CD4-positive, alpha-beta T cell treated with Interferon alpha-2 for 1 hour (primary cell): Measurements from ENCODE around the gene LLCFC1.

Experiments
- DNase-seq, 2 donors: peaks; one replicate each; pipeline ENCODE4 v3.0.0-alpha.2; 2020 to 2022

The LLCFC1 gene

DNA sequence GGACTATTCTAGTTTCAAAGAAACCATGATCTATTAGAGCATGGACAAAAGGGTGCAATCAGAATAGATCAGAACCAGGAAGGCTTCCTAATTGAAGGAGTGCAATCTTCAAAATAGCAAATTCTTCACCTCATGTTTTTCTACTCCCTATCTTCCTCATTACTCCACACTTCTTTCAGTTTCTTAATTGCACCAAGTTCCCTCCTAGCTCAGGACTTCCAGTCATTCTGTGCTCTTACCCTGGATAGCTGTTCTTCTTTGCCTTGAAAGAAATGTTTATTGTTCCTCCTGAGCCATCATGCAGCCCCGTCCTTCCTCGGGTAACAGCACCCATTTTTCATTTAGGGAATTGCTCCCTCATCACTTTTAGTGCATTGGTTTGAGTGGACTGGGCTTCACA, 28.8 kb upstream of the LLCFC1 start:
- DNase-seq = no peak

DNA sequence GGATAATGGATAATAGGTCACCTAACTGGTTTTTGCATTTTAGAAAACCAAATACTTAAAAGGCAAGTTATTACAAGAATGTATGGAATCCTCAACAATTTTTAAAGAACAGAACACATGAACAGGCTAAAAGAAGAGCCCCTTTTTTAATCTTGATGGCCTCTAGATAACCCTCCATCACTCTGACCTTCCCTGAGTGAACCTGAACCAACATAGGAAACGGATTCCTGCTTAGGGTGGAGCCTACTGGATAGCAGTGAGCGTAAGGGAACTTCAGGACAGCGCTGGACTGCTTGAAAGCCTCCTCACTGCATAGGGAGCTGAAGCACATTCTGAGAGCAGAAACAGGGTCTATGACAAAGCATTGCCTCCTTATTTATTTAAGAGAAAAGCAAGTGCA, 26.2 kb upstream of the LLCFC1 start:
- DNase-seq = no peak

DNA sequence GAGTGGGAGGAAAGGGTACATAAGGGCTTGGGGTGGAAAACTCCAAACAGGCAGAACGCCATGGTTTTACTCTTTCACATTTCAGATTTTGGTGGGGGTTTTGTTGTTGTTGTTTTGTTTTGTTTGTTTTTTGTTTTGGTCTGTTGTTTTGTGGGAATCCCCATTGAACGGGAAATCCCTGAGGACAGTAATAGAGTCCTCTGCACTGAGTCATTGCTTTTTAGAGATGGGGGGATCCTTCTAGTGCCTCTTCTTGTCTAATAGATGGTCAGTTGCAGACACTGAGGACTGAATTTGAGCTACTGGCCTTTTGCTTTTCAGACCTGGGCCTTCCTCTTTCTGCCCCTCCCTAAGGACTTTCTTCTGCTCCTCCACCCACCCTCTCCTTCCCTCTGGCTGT, 25.7 kb upstream of the LLCFC1 start:
- DNase-seq = no peak

- DNase-seq = no peak
Measured at GRCh38 chr7:142914121-142914520, 25.2 kb upstream of the LLCFC1 start.

GRCh38 chr7:142915315-142915714, 24.0 kb upstream of the LLCFC1 start:
- no peak for DNase-seq

GRCh38 chr7:142916508-142916907, 22.8 kb upstream of the LLCFC1 start:
- DNase-seq = no peak

- DNase-seq = no peak
Measured at GRCh38 chr7:142917447-142917846, 21.8 kb upstream of the LLCFC1 start.

GRCh38 chr7:142918901-142919300, 20.4 kb upstream of the LLCFC1 start:
- DNase-seq = no peak

DNA sequence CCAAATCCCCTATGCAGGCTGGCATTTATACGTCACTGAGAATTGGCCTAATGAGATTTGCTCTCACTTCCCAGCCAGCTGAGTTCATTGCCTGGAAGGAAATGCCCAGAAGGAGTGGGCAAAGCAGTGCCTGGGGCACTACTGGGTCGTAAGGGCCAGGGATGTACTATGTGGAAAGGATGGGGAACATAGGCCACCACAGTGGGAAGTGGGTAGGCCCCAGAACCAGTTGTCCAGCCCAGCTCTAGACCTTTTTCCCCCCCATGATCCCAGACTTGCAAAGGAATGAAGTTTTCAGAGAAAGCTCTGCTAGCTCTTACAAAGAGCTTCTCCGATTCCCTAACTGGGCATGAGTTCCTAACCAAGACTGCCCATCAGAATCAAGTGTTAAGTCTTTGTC, 19.6 kb upstream of the LLCFC1 start:
- DNase-seq = no peak

DNA sequence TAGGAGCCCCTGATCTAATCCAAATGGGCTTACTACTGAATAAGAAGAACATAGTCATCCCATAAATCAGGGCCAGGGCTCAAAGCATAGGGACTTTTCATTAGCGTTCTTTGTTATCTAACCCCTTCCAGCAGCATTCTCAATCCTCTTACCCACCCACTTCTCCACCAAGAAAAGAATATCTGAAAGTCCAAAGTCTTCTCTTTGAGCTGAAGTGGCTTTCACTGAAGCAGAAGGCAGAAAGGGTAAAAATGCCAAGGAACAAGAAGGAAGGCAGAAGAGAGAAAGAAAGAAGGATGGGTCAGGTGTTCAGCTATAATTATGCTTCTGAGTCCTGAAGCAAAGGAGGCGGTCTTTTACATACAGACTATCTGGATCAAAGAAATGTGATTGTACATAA, 15.9 kb upstream of the LLCFC1 start:
- no peak for DNase-seq

DNA sequence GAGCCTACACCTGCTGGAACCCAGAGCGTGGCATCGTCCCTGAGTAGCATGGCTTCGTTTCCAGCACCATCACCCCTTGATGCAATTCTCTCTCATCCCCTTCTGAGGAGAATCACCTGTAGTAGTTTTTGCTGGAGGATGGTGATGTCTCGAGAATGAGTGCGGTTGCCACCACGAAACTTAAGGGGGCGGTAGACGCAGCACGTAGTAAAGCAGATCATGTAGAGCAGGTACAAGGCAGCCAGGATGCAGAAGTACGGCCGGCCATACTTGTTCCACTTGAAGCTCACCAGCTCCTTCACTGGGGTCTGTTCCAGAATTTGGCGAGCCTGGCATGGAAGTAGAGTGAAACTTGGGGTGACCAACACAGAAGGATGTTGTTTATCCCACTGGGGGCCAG, 13.9 kb upstream of the LLCFC1 start:
- DNase-seq = no peak

DNA sequence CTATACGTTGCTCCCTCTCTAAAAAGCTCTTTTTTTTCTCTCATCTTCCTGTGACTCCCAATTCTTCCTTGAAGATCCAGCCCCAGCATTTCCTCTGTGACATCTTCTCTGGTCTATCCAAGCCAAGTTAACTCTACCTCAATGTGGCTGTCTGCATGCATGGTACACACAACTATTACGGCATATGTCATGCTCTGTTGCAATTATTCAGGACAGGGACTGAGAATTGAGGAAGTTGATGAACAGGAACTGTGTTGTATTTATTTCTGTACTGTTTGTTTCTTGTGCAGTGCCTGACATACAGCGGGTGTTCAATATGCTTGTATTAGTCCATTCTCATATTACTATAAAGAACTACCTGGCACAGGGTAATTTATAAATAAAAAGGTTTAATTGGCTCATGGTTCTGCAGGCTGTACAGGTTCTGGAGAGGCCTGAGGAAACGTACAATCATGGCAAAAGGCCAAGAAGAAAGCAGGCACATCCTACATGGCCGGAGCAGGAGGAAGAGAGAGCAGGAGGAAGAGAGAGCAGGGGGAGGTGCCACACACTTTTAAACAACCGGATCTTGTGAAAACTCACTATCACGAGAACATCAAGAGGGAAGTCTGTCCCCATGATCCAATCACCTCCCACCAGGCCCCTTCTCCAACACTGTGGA, 12.1 kb upstream of the LLCFC1 start:
- DNase-seq = peak in 1 of 2 donors; percentile 5

GRCh38 chr7:142927949-142928348, 11.3 kb upstream of the LLCFC1 start:
- DNase-seq = no peak

DNA sequence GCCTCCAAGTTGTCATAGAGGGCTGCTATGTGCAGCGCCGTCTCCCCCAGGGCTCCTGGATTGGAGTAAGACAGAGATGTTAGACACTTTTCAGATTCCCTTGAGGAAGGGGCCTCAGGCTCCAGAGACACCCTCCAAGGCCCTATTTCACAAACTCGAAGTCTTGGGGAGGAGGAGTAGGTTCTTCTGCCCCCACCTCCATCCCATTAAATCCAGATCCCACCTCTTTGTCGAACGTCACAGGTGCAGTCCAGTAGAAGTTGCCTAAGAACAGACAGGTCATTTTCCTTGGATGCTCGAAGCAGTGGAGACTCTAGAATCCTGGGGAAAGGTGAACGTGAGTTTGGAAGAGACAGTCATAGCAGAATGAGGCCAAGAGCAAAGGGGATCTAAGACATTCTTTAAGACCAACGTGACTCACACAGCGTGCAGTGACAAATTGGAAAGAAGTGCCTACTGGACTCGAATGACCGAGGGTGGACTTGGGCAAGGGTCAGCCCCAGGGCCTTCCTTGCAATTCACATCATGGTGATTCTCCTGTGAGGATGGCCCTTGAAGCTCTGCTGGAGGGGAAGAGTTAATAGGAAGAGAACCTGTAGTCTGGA, 9.1 kb upstream of the LLCFC1 start:
- no peak for DNase-seq

- no peak for DNase-seq
Measured at GRCh38 chr7:142932386-142933091, 6.7 kb upstream of the LLCFC1 start.

DNA sequence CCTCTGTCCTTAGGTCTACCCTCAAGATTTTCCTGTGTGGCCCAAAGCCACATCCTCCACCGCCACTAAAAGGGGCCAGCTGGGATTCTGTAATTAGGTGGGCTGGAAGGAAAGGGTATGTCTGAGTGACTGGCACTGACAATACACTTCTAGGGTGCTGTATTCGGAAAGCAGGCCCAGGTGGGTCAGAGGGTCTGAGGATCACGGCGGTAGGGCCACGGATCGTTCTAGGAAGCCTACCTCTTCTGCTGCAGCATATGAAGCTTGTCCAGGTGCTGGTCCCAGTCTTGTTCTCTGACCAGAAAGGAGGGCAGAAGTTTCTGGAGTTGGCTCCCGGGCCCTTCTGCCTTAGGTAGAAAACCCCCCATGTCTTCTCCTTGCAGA, 6.2 kb upstream of the LLCFC1 start:
- no peak for DNase-seq

GRCh38 chr7:142933624-142934023, 5.7 kb upstream of the LLCFC1 start, which contains the start of gene TRPV5:
TSS of gene TRPV5 (minus strand) at chr7:142933746. CDS start at chr7:142933459, 287 bp downstream.
- no peak for DNase-seq

GRCh38 chr7:142934056-142934455, 5.2 kb upstream of the LLCFC1 start:
- DNase-seq = no peak

- no peak for DNase-seq
Measured at GRCh38 chr7:142935941-142936565, 3.2 kb upstream of the LLCFC1 start.

DNA sequence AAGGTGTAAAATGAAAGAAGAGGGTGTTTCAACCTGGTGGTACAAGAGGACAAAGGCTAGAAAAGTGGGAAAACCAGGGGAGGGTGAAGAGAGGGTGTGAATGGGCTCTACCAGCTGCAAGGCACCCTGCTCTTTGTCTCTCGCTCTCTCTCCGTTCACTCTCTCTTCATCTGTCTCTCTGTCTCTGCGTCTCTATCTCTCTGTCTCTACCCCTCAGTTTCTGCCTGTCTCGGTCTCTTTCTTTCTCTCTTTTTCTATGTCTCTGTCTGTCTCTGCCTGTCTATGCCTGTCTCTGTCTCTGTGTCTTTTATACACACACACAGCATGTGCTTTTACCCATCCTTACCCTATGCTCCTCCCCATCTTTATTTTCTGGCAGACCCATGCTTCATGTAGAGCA, 673 bp upstream of the LLCFC1 start:
- DNase-seq = no peak

DNA sequence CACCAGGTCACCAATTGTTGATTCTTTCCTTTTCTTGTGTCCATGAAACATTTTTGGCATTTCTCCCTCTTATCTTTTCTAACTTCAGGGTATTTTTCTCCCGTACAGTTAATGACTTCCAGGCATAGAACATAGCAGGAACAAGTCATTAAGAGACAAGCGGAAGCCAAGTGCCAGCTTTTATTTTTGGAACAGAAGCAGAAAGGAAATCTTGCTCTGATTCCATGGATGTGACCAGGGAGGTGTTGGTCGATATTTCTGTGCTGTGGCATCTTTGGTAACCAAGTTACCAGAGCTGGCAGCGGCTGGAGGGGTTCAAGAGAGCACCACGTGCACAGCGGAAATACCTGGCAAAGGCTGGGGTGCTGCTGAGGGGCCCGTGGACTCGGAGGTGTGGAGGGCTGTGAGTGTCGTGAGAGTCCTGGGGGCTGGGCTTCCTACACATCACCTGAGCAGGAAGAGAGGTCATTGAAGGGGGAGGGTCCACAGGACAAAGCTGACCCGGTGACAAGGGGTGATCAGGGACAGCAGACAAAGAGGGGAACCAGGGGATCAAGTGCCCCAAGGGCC, 1.8 kb downstream of the LLCFC1 start:
- no peak for DNase-seq

DNA sequence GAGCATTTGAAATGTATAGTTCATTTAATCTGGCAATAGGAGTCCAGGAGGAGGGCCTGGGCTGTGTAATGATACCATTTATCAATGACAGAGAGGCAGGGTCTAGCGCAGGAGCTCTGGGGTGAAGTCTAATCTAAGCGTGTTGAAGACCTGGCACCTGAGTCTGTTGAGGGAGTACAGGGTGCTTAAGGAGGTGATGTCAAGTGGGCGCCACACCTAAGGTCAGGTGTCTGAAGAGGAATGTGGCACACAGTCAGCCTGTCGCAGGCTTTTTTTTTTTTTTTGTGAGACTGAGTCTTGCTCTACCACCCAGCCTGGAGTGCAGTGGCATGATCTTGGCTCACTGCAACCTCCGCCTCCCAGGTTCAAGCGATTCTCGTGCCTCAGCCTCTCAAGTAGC, 2.3 kb downstream of the LLCFC1 start:
- DNase-seq = no peak

- no peak for DNase-seq
Measured at GRCh38 chr7:142942746-142943145, 3.5 kb downstream of the LLCFC1 start.
